ES-I3 (cell line): ENCODE measurements around the gene ISOC2.

ENCODE experiments used
- H3K36me3 ChIP-seq: 2 replicates; pipeline ENCODE4 v1.6.1; 2013; ENCODE audit warnings: mild to moderate bottlenecking, low read length, control low read depth, moderate library complexity; ENCODE audit not compliant: insufficient read depth
- H3K4me1 ChIP-seq: 2 replicates; pipeline ENCODE4 v1.6.1; 2013; ENCODE audit warnings: mild to moderate bottlenecking, control low read depth, low read length; ENCODE audit not compliant: insufficient read depth
- H3K9ac ChIP-seq: 2 replicates; pipeline ENCODE4 v1.6.1; 2013; ENCODE audit warnings: low read depth, mild to moderate bottlenecking, low read length, moderate library complexity
- H3K9me3 ChIP-seq: 2 replicates; pipeline ENCODE4 v1.6.1; 2013; ENCODE audit warnings: mild to moderate bottlenecking, low read length, moderate library complexity; ENCODE audit not compliant: control insufficient read depth, insufficient read depth

The ISOC2 gene

DNA sequence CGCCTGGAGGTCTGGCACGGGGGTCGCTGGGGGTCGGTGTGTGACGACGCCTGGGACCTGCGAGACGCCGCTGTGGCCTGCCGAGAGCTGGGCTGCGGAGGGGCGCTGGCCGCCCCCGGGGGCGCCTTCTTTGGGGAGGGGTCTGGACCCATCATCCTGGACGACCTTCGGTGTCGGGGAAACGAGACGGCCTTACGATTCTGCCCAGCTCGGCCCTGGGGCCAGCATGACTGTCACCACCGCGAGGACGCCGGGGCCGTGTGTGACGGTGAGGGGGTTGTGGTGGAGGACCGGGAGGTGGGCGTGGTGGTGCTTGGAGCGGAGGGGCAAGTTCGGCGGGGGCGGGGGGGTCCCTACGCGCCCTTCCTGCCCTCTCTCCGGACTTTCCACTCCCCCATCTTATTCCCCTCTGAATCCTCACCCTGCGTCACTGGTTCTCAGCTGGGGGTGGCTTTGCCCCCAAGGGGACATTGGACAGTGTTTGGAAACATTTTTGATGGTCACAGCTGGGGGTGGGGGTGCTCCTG lies 32.3 kb upstream of the ISOC2 start:
- H3K9me3 ChIP-seq: no peaks in the 10 kb centered on the region
- no peaks in the 10 kb centered on the region for H3K36me3 ChIP-seq
- H3K4me1 ChIP-seq: peaks cover 22% of the 10 kb centered on the region
- no peak overlapping the region for H3K9ac ChIP-seq

DNA sequence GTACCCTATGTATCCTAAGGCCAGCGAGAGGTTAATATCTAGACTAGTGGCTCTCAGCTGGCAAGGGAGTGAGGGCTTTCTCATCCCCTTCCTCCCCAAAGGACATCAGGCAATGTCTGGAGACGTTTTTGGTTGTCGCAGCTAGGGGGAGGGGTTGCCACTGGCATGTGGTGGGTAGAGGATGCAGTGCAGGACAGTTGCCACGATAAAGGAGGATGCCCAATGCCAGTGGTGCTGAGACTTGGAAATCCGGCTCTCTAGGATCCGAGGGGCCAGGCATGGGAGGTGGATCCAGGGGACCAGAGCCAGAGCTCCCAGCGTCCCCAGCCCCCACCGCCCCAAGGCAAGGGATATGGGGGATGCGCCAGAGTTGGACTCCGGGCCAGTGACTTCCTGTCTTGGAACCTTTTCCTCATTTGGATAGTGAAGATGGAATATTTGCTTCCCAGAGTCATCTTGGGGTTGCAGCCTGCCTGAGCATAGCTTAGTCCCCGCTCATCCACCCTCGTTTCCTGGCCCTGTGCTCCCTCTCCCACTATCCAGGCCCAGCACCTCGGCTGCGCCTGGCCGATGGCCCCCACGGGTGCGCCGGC lies 31.7 kb upstream of the ISOC2 start:
- H3K9ac ChIP-seq: no peak overlapping the region
- H3K4me1 ChIP-seq: peaks cover 22% of the 10 kb centered on the region
- H3K9me3 ChIP-seq: no peaks in the 10 kb centered on the region
- no peaks in the 10 kb centered on the region for H3K36me3 ChIP-seq

DNA sequence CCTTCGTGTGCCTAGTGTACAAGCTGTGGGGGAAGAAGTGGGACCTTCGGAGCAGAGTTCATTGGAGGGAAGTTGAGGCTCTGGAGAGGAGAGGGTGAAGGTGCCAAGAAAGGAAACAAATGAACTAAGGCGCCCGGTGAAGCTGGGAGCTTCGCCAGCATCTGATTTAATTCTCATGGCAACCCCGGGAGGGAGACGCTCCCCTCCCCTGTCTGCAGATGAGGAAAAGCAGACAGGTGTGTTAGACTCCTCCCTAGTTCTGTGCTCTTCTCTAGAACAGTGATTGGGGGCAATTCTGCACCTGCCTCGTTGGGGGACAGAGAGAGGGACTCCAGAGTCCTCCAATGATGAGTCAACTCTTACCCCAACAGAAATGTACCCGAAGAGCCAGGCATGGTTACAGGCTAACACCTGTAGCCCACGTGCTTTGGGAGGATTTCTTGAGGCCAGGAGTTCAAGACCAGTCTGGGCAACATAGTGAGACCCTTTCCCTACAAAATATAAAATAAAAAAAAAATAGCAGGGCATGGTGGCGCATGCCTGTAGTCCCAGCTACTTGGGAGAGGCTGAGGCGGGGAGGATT lies 31.0 kb upstream of the ISOC2 start:
- no peak overlapping the region for H3K9ac ChIP-seq
- H3K9me3 ChIP-seq: no peaks in the 10 kb centered on the region
- no peaks in the 10 kb centered on the region for H3K36me3 ChIP-seq
- peaks cover 22% of the 10 kb centered on the region for H3K4me1 ChIP-seq

DNA sequence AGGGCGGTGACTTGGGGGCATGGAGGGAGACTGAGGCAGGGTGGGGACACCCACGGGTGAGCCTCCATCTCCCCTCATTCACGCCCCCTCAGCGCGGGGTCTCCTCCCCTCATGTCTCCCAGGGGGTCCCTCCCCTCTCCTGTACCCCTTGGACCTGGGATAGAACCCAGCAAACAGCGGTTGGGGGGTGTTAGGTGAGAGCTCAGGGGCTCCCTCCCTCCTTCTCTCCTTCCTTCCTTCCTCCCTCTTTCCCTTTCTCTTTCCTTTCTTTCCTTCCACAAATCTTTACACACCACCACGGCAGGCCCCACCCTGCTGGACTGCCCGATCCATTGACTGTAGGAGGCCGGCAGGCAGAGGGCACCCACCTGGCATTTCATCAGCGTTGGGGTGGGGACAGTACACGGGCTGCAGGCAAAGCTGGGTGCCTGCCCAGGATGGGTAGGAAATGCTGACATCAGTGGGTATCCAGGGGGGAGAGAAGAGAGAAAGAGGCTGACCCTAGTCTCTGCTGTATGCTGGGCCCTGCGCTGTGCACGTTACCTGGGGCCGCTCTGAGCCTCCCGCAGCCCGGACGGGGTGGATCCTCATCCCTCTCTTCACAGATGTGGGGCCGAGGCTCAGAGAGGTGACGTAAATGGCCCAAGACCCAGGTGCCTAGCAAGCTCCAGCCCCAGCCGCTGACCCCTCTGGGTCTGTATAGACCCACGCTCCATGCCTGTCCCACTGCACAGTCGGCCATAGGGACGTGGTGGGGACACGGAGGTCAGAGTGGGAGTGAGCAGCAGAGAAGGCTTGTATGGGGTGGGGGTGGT lies 30.3 kb upstream of the ISOC2 start:
- Histone ChIP-seq H3K36me3 (no peaks in the 10 kb centered on the region), H3K9ac (no peak overlapping the region), H3K9me3 (no peaks in the 10 kb centered on the region), H3K4me1 (peaks cover 23% of the 10 kb centered on the region; the same call in 1 of the 2 replicates)

DNA sequence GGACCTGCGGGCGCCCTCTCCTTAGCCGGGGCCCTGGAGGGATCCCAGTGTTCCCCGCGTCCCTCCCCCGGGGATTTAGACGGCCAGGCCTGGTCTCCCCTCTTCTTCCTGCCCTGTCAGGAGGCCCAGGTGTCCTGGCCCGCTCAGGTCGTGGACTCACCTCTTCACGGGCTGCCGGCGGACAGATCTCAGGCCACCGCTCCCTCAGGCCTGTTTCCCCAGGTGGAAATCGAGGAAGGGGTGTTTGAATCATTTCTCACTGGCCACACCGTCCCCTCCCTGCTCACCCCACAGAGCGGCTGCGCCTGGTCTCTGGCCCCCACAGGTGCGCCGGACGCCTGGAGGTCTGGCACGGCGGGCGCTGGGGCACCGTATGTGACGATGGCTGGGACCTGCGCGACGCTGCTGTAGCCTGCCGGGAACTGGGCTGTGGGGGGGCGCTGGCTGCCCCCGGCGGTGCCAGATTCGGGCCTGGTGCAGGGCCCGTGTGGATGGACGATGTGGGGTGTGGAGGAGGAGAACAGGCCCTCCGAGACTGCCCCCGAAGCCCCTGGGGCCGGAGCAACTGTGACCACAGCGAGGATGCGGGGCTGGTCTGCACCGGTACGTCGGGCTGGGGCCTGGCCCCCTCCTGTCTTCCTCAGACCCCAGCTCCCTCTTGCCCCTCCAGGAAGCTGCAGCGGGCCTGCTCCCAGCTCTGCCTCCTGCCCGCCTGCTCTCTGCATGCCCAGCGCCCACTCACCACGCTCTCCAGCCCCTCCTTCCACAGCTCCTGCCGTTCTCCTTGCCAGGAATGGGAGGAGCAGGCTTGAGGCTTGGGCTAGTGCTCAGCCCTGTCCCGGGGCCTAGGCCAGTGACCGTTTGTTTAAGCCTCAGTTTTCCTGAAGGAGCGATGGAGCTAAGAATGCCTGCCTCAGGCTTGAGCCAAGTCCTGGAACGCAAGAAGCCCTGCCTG lies 29.3 kb upstream of the ISOC2 start:
- Histone ChIP-seq H3K9me3 (no peaks in the 10 kb centered on the region), H3K4me1 (peaks cover 18% of the 10 kb centered on the region; the same call in 1 of the 2 replicates), H3K9ac (no peak overlapping the region), H3K36me3 (no peaks in the 10 kb centered on the region)

DNA sequence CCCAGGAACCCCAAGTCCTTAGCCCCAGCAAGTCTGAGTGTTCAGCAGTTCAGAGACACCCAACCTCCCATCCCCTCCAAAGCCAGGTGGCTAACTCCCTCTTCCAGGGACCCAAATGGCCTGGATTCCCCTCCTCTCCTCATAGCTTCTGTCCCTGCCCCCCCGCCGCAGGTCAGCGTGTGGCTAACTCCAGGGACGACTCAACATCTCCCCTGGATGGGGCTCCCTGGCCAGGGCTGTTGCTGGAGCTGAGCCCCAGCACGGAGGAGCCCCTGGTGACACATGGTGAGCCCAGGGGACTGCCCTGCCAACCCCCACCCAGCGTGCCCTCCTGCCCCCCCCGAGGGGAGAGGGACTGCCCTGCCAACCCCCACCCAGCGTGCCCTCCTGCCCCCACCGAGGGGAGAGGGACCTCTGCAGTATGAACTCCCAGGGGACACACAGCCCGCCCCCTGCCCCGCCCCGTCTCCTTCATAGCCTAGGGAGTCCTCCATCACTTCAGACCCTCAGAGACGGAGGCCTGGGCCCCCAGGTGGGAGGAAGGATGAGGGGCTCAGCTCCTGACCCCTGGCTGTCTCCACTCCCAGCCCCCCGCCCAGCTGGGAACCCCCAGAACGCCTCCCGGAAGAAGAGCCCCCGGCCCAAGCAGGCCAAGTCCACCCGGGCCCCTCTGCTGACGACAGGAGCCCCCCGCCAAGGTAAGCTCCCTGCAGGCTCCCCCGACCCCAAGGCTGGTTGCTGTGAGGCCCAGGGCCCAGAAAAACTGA lies 28.5 kb upstream of the ISOC2 start:
- H3K9ac ChIP-seq: no peak overlapping the region; the same call in 1 of the 2 replicates
- no peaks in the 10 kb centered on the region for H3K36me3 ChIP-seq
- peaks cover 14% of the 10 kb centered on the region; the same call in 1 of the 2 replicates for H3K4me1 ChIP-seq
- H3K9me3 ChIP-seq: no peaks in the 10 kb centered on the region

DNA sequence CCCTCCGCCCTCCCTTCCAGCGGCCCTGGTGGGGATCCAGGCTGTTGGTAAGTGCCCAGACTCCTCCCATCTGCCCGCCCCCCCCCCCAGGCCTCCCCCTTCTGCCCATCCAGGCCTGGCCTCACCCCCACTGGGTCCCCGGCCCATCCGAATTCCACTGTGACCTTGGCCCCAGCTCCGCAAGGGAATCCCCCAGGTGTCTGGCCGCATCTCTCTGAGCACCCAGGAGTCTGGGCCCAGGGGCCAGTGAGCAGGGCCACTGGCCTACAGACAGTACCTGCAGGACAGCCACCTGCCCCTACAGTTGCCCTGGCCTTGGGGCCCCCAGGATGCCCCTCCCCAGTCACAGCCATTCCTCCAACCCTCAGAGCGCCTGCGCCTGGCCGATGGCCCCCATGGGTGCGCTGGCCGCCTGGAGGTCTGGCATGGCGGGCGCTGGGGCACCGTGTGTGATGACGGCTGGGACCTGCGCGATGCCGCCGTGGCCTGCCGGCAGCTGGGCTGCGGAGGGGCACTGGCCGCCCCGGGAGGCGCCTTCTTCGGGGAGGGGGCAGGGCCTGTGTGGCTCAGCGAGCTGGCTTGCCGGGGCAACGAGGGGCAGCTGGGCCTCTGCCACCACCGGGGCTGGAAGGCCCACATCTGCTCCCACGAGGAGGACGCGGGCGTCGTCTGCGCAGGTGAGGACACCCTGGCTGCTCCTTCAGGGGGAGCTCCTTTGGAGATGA lies 27.7 kb upstream of the ISOC2 start:
- H3K4me1 ChIP-seq: peaks cover 17% of the 10 kb centered on the region; the same call in 1 of the 2 replicates

DNA sequence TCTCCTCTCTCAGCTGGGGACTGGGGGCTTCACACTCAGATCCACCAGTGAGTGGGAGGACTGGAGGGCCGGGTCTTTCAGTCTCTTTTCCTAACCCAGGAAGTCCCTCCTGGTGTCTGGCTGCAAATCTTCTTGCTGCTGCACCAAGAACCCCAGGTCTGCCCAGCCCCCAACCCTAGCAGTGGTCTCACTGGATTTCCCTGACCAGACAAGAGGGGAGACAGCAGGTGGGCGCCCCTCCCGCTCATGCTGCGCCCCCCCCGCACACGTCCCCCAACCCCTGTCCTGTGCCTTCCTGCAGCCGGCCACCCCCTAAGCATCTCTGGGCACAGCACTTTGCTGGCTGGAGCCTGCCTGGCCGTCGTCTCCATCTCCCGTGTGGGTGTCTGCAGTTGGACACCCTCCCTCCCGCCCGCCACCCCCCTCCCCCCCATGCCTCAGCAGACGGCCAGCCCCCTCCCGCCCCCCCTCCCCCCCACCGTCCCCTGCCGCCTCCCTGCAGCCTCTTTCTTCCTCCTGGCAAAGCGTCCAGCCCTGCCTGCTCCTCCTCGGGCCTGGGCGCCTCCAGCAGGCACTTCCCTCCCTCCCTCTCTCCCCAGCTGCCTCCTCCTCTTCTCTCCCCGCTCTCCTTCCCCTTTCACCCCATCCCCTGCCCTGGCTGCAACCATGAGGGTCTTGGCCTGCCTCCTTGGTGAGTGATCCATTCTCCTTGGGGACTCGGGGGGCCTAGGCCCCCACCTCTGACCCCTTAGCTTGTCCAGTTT lies 26.7 kb upstream of the ISOC2 start, which contains the start of gene SSC5D:
SSC5D (plus strand) TSS at position 513 of the 764 bp plus-strand sequence; CDS start at position 667, 154 bp downstream.
- Histone ChIP-seq H3K36me3 (no peaks in the 10 kb centered on the region), H3K4me1 (peaks cover 18% of the 10 kb centered on the region; the same call in 1 of the 2 replicates), H3K9ac (peak within 1 kb of the TSS; percentile 35), H3K9me3 (no peaks in the 10 kb centered on the region)

More for the DNA sequence above, 27.7 kb upstream of the ISOC2 start:
- no peak overlapping the region; the same call in 1 of the 2 replicates for H3K9ac ChIP-seq
- H3K36me3 ChIP-seq: no peaks in the 10 kb centered on the region
- H3K9me3 ChIP-seq: no peaks in the 10 kb centered on the region

DNA sequence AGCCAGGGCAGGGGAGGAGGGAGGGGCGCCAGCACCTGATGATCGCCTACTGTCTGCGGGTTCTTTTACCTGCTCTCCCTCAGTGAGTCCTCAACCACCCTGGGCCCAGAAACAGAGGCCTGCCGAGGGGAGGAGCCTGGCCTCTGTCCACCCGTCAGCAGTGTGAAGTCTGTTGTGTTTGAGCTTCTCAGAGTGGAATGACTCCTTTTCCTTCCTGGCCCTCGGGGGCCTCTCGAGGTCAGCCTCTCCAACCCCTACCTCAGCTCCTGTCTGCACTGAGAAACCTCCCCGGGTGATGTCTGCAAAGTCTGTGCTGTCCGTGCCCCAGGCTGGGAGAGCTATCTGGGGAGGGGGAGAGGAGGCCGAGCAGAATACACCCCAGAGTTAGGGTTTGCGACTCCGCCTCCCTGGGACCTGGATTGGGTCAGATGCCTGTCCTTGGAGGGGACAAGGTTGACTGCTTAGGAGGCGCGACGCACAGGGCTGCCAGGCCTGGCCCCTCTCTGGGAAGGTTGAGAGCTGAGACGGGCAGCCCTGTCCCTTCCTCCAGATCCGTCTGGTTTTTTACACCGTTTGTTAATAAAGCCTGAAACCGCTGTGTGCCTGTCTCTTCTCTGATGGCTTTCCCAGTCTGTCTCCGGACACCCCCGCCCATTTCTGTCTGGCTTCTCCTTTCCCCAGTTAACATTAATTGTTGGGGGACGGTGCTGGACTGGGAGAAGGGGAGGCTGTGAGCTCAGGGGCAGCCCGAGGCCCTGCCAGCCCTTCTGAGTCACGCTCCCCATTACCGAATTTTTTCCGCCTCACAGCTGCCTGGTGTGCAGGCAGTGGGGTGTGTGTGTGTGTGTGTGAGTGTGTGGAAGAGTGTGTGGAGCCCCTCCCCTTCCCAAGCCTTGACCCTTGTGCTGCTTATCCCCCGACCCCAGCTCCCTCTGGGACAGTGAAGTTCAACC lies 25.8 kb upstream of the ISOC2 start:
- Histone ChIP-seq H3K36me3 (no peaks in the 10 kb centered on the region), H3K9ac (peak overlapping the region; percentile 22), H3K9me3 (no peaks in the 10 kb centered on the region), H3K4me1 (peaks cover 18% of the 10 kb centered on the region; the same call in 1 of the 2 replicates)

DNA sequence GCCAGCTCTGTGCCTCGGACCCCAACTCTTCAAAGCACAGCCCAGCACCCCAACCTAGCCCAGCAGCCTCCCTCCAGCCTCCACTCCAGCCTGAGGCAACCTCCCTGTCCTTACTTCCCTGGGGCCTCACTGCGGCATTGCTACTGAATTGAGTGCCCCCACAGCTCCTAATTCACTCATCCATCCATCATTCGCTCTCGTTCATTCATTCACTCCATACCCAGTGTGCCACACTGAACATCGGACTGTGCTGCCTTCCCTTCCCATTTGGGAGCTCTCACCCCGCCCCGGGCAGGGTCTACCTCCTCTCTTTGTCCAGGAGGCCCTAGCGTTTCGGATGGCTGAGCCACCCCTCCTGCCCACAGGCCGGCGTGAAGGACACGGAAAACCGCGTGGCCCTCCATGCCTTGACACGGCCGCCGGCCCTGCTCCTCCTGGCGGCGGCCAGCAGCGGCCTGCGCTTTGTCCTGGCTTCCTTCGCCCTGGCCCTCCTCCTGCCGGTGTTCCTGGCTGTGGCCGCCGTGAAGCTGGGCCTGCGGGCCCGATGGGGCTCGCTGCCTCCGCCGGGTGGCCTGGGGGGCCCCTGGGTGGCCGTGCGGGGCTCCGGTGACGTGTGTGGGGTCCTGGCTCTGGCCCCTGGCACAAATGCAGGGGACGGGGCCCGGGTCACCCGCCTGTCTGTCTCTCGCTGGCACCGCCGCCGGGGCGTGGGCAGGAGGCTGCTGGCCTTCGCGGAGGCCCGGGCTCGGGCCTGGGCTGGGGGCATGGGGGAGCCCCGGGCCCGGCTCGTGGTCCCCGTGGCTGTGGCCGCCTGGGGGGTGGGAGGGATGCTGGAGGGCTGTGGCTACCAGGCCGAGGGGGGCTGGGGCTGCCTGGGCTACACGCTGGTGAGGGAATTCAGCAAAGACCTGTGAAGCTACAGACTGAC lies 24.9 kb upstream of the ISOC2 start:
- no peaks in the 10 kb centered on the region for H3K9me3 ChIP-seq
- H3K4me1 ChIP-seq: peaks cover 18% of the 10 kb centered on the region; the same call in 1 of the 2 replicates
- H3K9ac ChIP-seq: no peak overlapping the region; the same call in 1 of the 2 replicates
- H3K36me3 ChIP-seq: no peaks in the 10 kb centered on the region
